ENCODE data around the gene PRKN. TPM values are rescaled to one million over a fixed set of nuclear protein-coding genes. Genes with fewer than 3 reads are reported as not detected.

PRKN gene
- polyA plus RNA-seq, 1 experiment: 0.71 TPM

GRCh38 chr6:162684052-162684451, 43.5 kb downstream of the PRKN start:
- Histone ChIP-seq H3K27me3 (ENCODE audit: control insufficient read depth, insufficient read depth, low read length) (no peaks in the 10 kb centered on the region), H3K36me3 (ENCODE audit: control insufficient read depth, insufficient read depth, low read length) (no peaks in the 10 kb centered on the region), H3K4me3 (ENCODE audit: low read depth, low read length) (no peak overlapping the region)
- ChIA-PET POLR2A (no interaction called here), CTCF (interaction anchor here (0.6 kb wide), 1 partner anchor 271 kb away, joined by 3 read pairs; no protein-coding TSS in a partner anchor)
- TF ChIP-seq CTCF (IDR thresholded peaks at IDR 0.05; ENCODE audit: insufficient read depth, low read depth, low read length): no peak
- DNase-seq (ENCODE audit: low read depth): no peak

DNA sequence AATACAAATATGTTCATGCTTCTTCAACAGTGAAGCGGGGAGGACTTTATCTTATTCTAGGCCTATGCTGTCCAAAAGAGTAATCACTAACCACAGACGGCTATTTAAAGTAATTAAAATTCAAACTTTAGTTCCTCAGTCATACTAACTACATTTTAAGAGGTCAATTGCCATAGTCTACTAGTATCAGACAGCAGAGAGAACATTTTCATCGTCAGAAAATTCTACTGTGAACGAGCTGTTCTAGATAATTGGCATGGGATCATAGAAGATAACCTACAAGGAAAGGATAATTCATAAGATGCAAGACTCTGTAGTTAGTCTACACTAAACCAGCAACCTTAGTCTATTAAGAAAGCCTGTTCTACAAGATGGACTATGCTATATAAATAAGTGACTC, 44.4 kb downstream of the PRKN start:
- CTCF ChIA-PET: no interaction called here
- POLR2A ChIA-PET: no interaction called here
- no peaks in the 10 kb centered on the region for H3K27me3 ChIP-seq (ENCODE audit: control insufficient read depth, insufficient read depth, low read length)
- H3K4me3 ChIP-seq (ENCODE audit: low read depth, low read length): no peak overlapping the region
- no peak for TF ChIP-seq CTCF (IDR thresholded peaks at IDR 0.05; ENCODE audit: insufficient read depth, low read depth, low read length)
- no peaks in the 10 kb centered on the region for H3K36me3 ChIP-seq (ENCODE audit: control insufficient read depth, insufficient read depth, low read length)
- no peak for DNase-seq (ENCODE audit: low read depth)

GRCh38 chr6:162681447-162681846, 46.1 kb downstream of the PRKN start:
- no peak for DNase-seq (ENCODE audit: low read depth)
- TF ChIP-seq CTCF (IDR thresholded peaks at IDR 0.05; ENCODE audit: insufficient read depth, low read depth, low read length): no peak
- CTCF ChIA-PET: no interaction called here
- POLR2A ChIA-PET: no interaction called here
- Histone ChIP-seq H3K4me3 (ENCODE audit: low read depth, low read length) (no peak overlapping the region), H3K36me3 (ENCODE audit: control insufficient read depth, insufficient read depth, low read length) (no peaks in the 10 kb centered on the region), H3K27me3 (ENCODE audit: control insufficient read depth, insufficient read depth, low read length) (no peaks in the 10 kb centered on the region)

DNA sequence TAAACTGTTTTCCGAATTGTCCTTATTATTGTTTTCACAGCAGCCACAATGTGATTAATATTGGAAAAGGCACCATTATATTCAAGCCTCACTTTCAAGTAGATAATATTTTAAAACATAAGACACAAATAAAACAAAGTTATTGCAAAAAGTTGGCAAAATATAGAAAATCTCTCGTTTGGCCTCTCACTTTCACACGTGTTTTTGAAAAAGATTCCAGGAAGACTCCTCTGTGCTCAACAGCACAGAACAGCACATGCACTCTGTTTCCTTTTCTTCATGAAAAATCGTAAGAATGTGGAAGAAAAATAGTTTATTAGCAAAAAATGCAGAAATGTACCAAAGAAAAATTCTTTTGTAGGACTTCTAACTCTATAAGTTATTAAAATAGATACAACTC, 46.7 kb downstream of the PRKN start:
- ChIA-PET POLR2A (no interaction called here), CTCF (no interaction called here)
- Histone ChIP-seq H3K27me3 (ENCODE audit: control insufficient read depth, insufficient read depth, low read length) (no peaks in the 10 kb centered on the region), H3K36me3 (ENCODE audit: control insufficient read depth, insufficient read depth, low read length) (no peaks in the 10 kb centered on the region), H3K4me3 (ENCODE audit: low read depth, low read length) (no peak overlapping the region)
- no peak for DNase-seq (ENCODE audit: low read depth)
- no peak for TF ChIP-seq CTCF (IDR thresholded peaks at IDR 0.05; ENCODE audit: insufficient read depth, low read depth, low read length)

GRCh38 chr6:162680367-162680766, 47.2 kb downstream of the PRKN start:
- no peaks in the 10 kb centered on the region for H3K36me3 ChIP-seq (ENCODE audit: control insufficient read depth, insufficient read depth, low read length)
- DNase-seq (ENCODE audit: low read depth): no peak
- no peak overlapping the region for H3K4me3 ChIP-seq (ENCODE audit: low read depth, low read length)
- ChIA-PET CTCF (no interaction called here), POLR2A (no interaction called here)
- H3K27me3 ChIP-seq (ENCODE audit: control insufficient read depth, insufficient read depth, low read length): no peaks in the 10 kb centered on the region
- no peak for TF ChIP-seq CTCF (IDR thresholded peaks at IDR 0.05; ENCODE audit: insufficient read depth, low read depth, low read length)
